Measurements from ENCODE around the gene CLIC6.

The CLIC6 gene

GRCh38 chr21:34639250-34639649 lies 29.5 kb upstream of the CLIC6 start:
- Histone ChIP-seq H3K27ac (ENCODE audit: extremely low read depth, low read depth, low read length) (no peak overlapping the region), H3K4me1 (ENCODE audit: control insufficient read depth, insufficient read depth, low read length) (no peaks in the 10 kb centered on the region), H3K4me3 (ENCODE audit: low read depth, low read length) (no peak overlapping the region), H3K36me3 (ENCODE audit: control insufficient read depth in 2 of 2, insufficient read depth in 1 of 2, low read length in 2 of 2) (no peaks in the 10 kb centered on the region), H3K9me3 (ENCODE audit: control insufficient read depth, insufficient read depth, low read depth, low read length) (no peaks in the 10 kb centered on the region)
- no peak for TF ChIP-seq ZSCAN23 (tag by site-specific recombination; IDR thresholded peaks at IDR 0.05)
- no peak for TF ChIP-seq ZNF311 (tag by site-specific recombination; IDR thresholded peaks at IDR 0.05; ENCODE audit: borderline replicate concordance)
- no peak for TF ChIP-seq ZNF518A (tag by site-specific recombination; conservative IDR thresholded peaks at IDR 0.05; ENCODE audit: low read depth)
- no peak for TF ChIP-seq HIC1 (tag by site-specific recombination; IDR thresholded peaks at IDR 0.05)
- no peak for TF ChIP-seq ZSCAN30 (tag by site-specific recombination; IDR thresholded peaks at IDR 0.05)
- no peak for TF ChIP-seq ZNF184 (tag by site-specific recombination; IDR thresholded peaks at IDR 0.05)
- TF ChIP-seq YY1 (tag by site-specific recombination; IDR thresholded peaks at IDR 0.05): no peak
- no peak for TF ChIP-seq RBAK (tag by site-specific recombination; IDR thresholded peaks at IDR 0.05)
- no peak for TF ChIP-seq ZNF280D (tag by site-specific recombination; IDR thresholded peaks at IDR 0.05)
- no peak for TF ChIP-seq ZFP69B (tag by site-specific recombination; IDR thresholded peaks at IDR 0.05)
- TF ChIP-seq ZNF677 (tag by site-specific recombination; IDR thresholded peaks at IDR 0.05): no peak
- TF ChIP-seq BCL6B (tag by site-specific recombination; IDR thresholded peaks at IDR 0.05): no peak
- no peak for TF ChIP-seq ZNF529 (tag by site-specific recombination; IDR thresholded peaks at IDR 0.05; ENCODE audit: insufficient replicate concordance)
- TF ChIP-seq ZNF366 (tag by site-specific recombination; conservative IDR thresholded peaks at IDR 0.05): no peak
- no peak for TF ChIP-seq ZEB2 (tag by site-specific recombination; IDR thresholded peaks at IDR 0.05)
- TF ChIP-seq EGR2 (tag by site-specific recombination; IDR thresholded peaks at IDR 0.05; ENCODE audit: low read depth): no peak
- TF ChIP-seq SP3 (tag by site-specific recombination; IDR thresholded peaks at IDR 0.05): no peak
- TF ChIP-seq KLF16 (tag by site-specific recombination; IDR thresholded peaks at IDR 0.05): no peak
- CTCF ChIA-PET: interaction anchor here (0.7 to 2.0 kb wide), 2 partner anchors 8 to 37 kb away, joined by 3 to 5 read pairs; no protein-coding TSS in a partner anchor
- POLR2A ChIA-PET: no interaction called here

Data from HEK293 (cell line).